SK-N-SH (cell line): ENCODE measurements around the gene ZNF865. TPM values are rescaled to one million over a fixed set of nuclear protein-coding genes. Genes with fewer than 3 reads are reported as not detected.

Experiments used
- CTCF ChIA-PET: fragments of 300-600, 350-600 bp; formaldehyde crosslinking; extraction: SDS; loops from one replicate; lab custom pipeline; 2021; lab: Yijun Ruan, JAX
- POLR2A ChIA-PET: fragments of 350-600 bp; sonication (Branson Sonifier 250); formaldehyde crosslinking; extraction: SDS; loops from one replicate; lab custom pipeline; 2020; ENCODE audit warnings: antibody characterized with exemption, inconsistent platforms; lab: Yijun Ruan, JAX
- DNase-seq: peaks from one replicate; pipeline ENCODE4 v3.0.0; 2012
- H2AFZ ChIP-seq: fragments of 200-600 bp; sonication (generic); 2 replicates; pipeline ENCODE4 v1.8.1; 2016; ENCODE audit warnings: antibody characterized with exemption, mild to moderate bottlenecking, low read depth
- H3F3A ChIP-seq: fragments of 200-600 bp; sonication (generic); replicated peaks from 2 replicates; pipeline ENCODE3; 2016; ENCODE audit warnings: antibody characterized with exemption, mild to moderate bottlenecking; ENCODE audit not compliant: insufficient read depth
- H3K27ac ChIP-seq, 2 experiments: fragments of 200-500 bp in 1 of 2; fragments of 200-600 bp in 1 of 2; sonication (Bioruptor generic) in 1 of 2; sonication (generic), shearing (Covaris generic) in 1 of 2; 2 replicates each; pipeline versions ENCODE4 v1.5.1 to v1.6.1; 2014 to 2016; ENCODE audit warnings: low read depth in 2 of 2, inconsistent platforms in 1 of 2, low read length in 1 of 2, mild to moderate bottlenecking in 1 of 2, mixed read lengths in 1 of 2
- H3K27me3 ChIP-seq: fragments of 200-600 bp; sonication (generic), shearing (Covaris generic); 2 replicates; pipeline ENCODE4 v1.6.1; 2016; ENCODE audit warnings: mixed run types; ENCODE audit not compliant: insufficient read depth
- H3K36me3 ChIP-seq, 2 experiments: fragments of 200-500 bp in 1 of 2; fragments of 200-600 bp in 1 of 2; sonication (Bioruptor generic) in 1 of 2; sonication (generic) in 1 of 2; replicated peaks in 1 of 2; 2 replicates each; pipeline versions ENCODE3 to v1.5.1; 2014 to 2016; ENCODE audit warnings: low read length in 1 of 2, mild to moderate bottlenecking in 1 of 2; ENCODE audit not compliant: insufficient read depth in 2 of 2, control insufficient read depth in 1 of 2
- H3K4me1 ChIP-seq, 2 experiments: fragments of 200-500 bp in 1 of 2; fragments of 200-600 bp in 1 of 2; sonication (Bioruptor generic) in 1 of 2; sonication (generic), shearing (Covaris generic) in 1 of 2; 2 replicates each; pipeline versions ENCODE4 v1.5.1 to v1.6.1; 2014 to 2016; ENCODE audit warnings: low read depth in 1 of 2, low read length in 1 of 2, mixed run types in 1 of 2; ENCODE audit not compliant: insufficient read depth in 2 of 2, control insufficient read depth in 1 of 2
- H3K4me2 ChIP-seq: fragments of 200-600 bp; sonication (generic), shearing (Covaris generic); 2 replicates; pipeline ENCODE4 v1.6.1; 2017; ENCODE audit warnings: mixed run types
- H3K4me3 ChIP-seq, 2 experiments: fragments of 200-500 bp in 1 of 2; fragments of 200-600 bp in 1 of 2; sonication (Bioruptor generic) in 1 of 2; sonication (generic), shearing (Covaris generic) in 1 of 2; 2 replicates each; pipeline versions ENCODE4 v1.5.1 to v1.8.1; 2014 to 2016; ENCODE audit warnings: low read depth in 2 of 2, inconsistent platforms in 1 of 2, low read length in 1 of 2, mild to moderate bottlenecking in 1 of 2, mixed read lengths in 1 of 2, moderate library complexity in 1 of 2
- H3K79me2 ChIP-seq: fragments of 200-600 bp; sonication (generic); 2 replicates; pipeline ENCODE4 v1.8.1; 2017; ENCODE audit warnings: mild to moderate bottlenecking; ENCODE audit not compliant: insufficient read depth
- H3K9ac ChIP-seq: fragments of 200-600 bp; sonication (generic); 2 replicates; pipeline ENCODE4 v1.6.1; 2017; ENCODE audit warnings: mixed run types
- H3K9me2 ChIP-seq: fragments of 200-600 bp; sonication (generic); 2 replicates; pipeline ENCODE4 v1.6.1; 2017; ENCODE audit warnings: mixed run types
- H3K9me3 ChIP-seq: fragments of 200-600 bp; sonication (generic); 2 replicates; pipeline ENCODE4 v1.6.1; 2017; ENCODE audit warnings: mixed run types, mild to moderate bottlenecking, moderate library complexity
- H4K20me1 ChIP-seq: fragments of 200-600 bp; sonication (generic); 2 replicates; pipeline ENCODE4 v1.6.1; 2017; ENCODE audit warnings: mild to moderate bottlenecking, mixed run types; ENCODE audit not compliant: insufficient read depth
- POLR2AphosphoS5 ChIP-seq: IDR thresholded peaks from 2 replicates; pipeline ENCODE4 v1.6.1; 2012; ENCODE audit warnings: low read depth, low read length
- REST ChIP-seq: IDR thresholded peaks from 2 replicates; pipeline ENCODE4 v1.6.1; 2012; ENCODE audit warnings: mild to moderate bottlenecking, low read depth, low read length, moderate library complexity
- USF1 ChIP-seq: IDR thresholded peaks from 2 replicates; pipeline ENCODE4 v1.4.0; 2012; ENCODE audit warnings: low read depth, borderline replicate concordance
- YY1 ChIP-seq: IDR thresholded peaks from 2 replicates; pipeline ENCODE4 v1.4.0; 2012; ENCODE audit warnings: low read depth, mild to moderate bottlenecking
- ZBTB33 ChIP-seq: IDR thresholded peaks from 2 replicates; pipeline ENCODE4 v1.4.0; 2012; ENCODE audit warnings: low read depth, borderline replicate concordance
- WGBS: methylation state at CpG from one replicate; pipeline ENCODE4 v1.1.6; 2017; ENCODE audit warnings: low lambda C conversion rate; 5-methylcytosine and 5-hydroxymethylcytosine counted together
- polyA plus RNA-seq, 3 experiments: library from polyadenylated mRNA; depleted of rRNA; stranded (reverse); fragments of >200 nt; gene quantifications; 2 replicates each; pipeline ENCODE4 v1.2.3, GENCODE V29; 2012
- TF ChIP-seq, protein P1 (sequence below): IDR thresholded peaks from 2 replicates; pipeline ENCODE4 v1.4.0; 2012; ENCODE audit warnings: low read depth

The ZNF865 gene
- polyA plus RNA-seq, 1 of the 3 experiments (the other 2 are of a cell fraction), result 5.0 TPM

GRCh38 chr19:55599842-55600661, 5.4 kb upstream of the ZNF865 start, which contains the start of gene ZNF524 (continued):
- peak; percentile 38; the same call in 1 of the 2 replicates for TF ChIP-seq REST
- peak; percentile 47; the same call in 1 of the 2 replicates for TF ChIP-seq POLR2AphosphoS5
- TF ChIP-seq, protein P1, sequence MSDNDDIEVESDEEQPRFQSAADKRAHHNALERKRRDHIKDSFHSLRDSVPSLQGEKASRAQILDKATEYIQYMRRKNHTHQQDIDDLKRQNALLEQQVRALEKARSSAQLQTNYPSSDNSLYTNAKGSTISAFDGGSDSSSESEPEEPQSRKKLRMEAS, result peak; percentile 60

GRCh38 chr19:55600662-55601028, 4.8 kb upstream of the ZNF865 start:
- H3K36me3 ChIP-seq, result peaks cover 14% of the 10 kb centered on the region in 2 experiments
- POLR2A ChIA-PET, result interaction anchor here (0.8 to 2.1 kb wide), 7 partner anchors 20 to 124 kb away, joined by 3 to 7 read pairs (median 4); partner anchors contain the start of genes NAT14, U2AF2, ZNF579 and ZNF628
- peak overlapping the region; percentile 99 for H3K9ac ChIP-seq
- peak overlapping the region; percentile 32; the same call in 1 of the 2 replicates for H2AFZ ChIP-seq
- H3F3A ChIP-seq, result peaks cover 26% of the 10 kb centered on the region
- DNase-seq, result no peak
- no peaks in the 10 kb centered on the region for H4K20me1 ChIP-seq
- peaks cover 9 to 17% of the 10 kb centered on the region in 2 experiments; a peak in 3 of 4 replicates for H3K4me1 ChIP-seq
- H3K79me2 ChIP-seq, result peaks cover 20% of the 10 kb centered on the region
- no peaks in the 10 kb centered on the region for H3K27me3 ChIP-seq
- H3K4me2 ChIP-seq, result peak overlapping the region; percentile 94
- 12% methylated on average over 6 of the region's 15 CpGs for WGBS
- no peaks in the 10 kb centered on the region for H3K9me2 ChIP-seq
- no peak for TF ChIP-seq ZBTB33
- no peak for TF ChIP-seq YY1
- TF ChIP-seq POLR2AphosphoS5, result peak; percentile 60; the same call in 1 of the 2 replicates
- no peak for TF ChIP-seq USF1
- H3K27ac ChIP-seq, result peak overlapping the region; percentile 98 to 99
- H3K9me3 ChIP-seq, result no peaks in the 10 kb centered on the region
- CTCF ChIA-PET, result interaction anchor here (1.2 to 1.8 kb wide), 4 partner anchors 32 to 460 kb away, joined by 3 to 5 read pairs (median 4); partner anchors contain the start of gene ZNF628
- peak overlapping the region; percentile 67 to 91 for H3K4me3 ChIP-seq
